Activated CD4-positive, CD25-positive, alpha-beta regulatory T cell treated with anti-CD3 and anti-CD28 coated beads, Interleukin-2, amount 50 U/mL, for 16 hours (primary cell): ENCODE data around the gene LCN2.

Source experiments
- DNase-seq: peaks from one replicate; pipeline ENCODE4 v3.0.0-alpha.2; 2020; ENCODE audit warnings: low read depth, low spot score

Gene LCN2

DNA sequence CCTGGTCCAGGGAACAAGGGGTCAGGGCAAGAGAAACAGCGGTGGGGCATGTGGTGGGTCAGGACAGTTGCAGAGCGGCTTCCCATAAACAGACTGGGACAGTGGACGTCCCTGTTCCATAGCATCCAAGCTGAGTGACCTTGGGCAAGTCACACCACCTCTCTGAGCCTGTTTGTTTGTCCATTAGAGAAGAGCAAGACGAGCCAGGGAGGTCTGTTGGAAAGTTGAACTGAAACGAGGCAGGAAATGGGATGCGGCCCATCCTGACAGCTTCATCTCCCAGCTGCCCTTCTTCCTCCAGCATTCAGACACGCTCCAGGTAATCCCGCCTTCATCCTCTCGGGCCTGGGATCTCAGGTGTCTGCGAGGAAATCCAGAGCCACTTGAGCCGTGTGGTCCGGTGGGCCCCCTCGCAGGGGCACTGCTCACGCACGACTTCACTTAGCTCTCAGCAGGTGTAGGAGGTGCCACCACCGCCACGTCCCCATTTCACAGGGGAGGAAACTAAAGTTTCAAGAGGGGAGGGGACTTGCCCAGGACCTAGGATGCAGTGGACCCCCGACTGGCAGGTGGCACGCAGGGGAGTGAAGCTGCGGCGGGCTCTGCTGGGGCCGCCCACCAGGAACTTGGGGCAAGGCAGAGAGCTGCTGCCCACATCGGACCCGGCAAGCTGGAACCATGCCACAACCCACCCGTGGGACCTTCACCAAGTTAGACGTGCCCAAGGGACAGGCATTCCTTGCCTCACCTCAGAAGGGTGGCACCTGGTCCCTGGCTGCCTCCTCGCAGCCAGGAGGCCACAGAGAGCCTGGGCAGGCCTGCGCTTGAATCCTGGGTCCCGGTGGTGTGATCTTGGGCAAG lies 34.7 kb upstream of the LCN2 start:
- no peak for DNase-seq

DNA sequence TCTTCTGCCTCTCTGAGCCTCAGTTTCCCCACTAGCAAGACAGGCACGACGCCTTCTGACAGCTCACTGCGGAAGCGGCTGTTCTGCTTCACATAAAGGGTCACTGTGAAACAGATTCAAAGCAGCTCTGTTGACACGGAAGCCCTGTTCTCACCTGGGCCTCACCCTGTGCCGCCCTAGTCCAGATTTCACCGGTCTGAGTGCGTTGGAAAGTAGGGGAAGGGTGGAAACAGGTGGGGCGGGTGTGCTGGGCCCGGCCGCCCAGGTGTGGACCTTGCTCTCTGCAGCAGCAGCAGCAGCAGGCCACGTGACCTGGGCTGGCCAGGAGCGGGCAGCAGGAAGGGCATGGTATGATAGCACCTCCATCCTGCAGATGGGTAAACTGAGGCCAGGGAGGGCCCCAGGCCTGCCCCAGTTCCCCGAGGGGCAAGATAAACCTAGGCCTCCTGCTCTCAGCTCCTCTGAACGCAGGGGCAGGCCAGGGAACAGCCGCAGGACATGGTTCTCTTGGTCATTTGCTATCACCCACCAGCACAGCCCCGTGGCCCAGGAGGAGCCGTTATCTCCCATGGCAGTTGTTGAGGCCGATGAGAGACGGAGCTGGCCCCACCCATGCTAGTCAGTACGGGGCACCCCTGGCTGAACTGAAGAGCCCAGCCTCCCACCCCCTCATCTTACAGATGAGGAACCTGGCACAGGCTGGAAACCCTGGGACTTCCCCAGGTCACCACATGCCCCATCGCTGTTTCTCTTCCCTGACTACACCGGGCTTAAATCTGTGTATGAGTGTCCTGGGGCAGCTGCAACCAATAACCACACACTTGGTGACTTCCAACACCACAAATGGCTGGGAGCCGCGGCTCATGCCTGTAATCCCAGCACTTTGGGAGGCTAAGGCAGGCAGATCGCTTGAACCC lies 33.8 kb upstream of the LCN2 start:
- DNase-seq = no peak

DNA sequence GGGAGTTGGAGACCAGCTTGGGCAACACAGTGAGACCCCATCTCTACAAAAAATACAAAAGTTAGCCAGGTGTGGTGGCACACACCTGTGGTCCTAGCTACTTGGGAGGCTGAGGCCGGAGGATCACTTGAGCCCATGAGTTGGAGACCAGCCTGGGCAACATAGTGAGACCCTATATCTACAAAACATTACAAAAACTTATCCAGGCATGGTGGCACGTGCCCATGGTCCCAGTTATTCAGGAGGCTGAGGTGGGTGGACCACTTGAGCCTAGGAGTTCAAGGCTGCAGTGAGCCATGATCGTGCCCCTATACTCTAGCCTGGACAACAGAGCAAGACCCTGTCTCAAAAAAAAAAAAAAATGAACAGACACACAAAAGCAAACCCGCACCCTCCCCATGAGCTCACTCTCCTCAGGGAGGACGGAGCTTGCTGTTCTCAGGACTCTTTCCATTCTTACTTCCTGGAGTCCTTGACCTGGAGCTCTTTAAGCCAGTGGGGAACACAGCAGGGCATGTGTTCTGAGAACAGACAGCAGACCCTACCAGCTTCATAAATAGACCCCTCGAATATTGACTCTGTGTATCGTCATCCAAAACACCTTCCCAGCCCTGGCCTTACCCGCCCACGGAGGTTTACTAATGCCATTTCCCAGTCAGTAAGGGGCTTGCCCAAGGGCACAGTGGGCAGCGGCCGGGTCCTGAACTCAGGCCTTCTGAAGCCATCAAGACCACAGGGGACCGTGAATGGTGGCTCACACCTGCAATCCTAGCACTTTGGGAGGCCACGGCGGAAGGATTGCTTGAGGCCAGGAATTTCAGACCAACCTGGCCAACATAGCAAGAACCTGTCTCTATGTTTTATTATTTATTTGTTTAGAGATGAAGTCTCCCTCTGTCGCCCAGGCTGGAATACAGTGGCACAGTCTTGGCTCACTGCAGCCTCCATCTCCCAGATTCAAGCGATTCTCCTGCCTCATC lies 32.9 kb upstream of the LCN2 start:
- no peak for DNase-seq

DNA sequence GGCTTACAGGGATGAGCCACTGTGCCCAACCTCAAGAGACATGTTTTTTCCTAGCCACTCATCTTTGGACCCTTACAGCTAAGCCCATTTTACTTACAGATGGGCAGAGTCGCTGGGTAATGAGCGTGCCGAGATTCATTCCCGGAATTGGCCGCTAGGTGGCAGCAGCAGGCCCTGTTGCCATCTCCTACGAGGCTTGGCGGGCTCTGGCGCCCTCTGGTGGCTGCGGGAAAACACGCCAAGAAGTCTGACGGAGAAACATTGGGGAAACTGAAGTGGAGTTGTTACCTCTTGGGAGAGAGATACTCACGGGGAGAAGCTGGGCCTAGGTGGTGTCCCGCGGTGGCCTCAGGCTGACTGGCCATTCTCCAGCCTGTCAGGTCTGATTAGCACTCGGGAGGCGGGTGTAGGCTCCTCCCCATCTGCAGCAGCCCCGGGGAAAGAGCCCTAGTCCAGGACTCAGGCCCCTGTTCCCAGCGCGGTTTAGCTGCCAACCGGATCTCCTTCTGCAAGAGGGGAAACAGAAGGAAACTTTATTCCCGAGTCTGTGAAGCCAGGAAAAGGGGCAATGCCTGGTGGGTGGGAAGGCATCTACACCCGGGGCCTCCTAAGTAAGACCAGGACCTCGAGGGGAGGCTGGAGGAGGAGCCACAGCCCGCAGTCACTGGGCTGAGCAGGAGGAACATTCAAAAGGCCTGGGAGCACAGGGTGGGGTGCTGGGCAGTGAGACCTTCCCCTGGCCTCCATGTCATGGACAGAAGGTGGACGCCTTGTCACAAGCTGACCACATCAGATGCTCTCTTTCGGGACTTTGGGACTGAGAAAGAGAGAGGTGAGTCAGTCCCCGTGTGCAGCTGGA lies 31.4 kb upstream of the LCN2 start:
- DNase-seq = peak; percentile 96

DNA sequence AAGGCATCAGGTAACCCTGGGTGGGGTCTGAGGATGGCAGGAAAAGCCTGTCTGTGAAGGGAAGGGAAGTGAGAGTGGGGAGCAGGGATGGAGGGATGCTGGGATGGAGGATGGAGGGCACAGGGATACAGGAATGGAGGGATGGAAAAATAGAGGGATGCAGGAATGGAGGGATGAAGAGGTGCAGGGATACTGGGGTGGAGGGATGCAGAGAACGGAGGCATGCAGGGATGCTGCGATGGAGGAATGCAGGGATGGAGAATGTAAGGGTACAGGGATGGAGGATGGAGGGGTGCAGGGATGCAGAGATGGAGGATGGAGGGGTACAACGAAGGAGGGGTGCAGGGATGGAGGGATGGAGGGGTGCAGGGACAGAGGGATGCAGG lies 30.8 kb upstream of the LCN2 start:
- DNase-seq = no peak

DNA sequence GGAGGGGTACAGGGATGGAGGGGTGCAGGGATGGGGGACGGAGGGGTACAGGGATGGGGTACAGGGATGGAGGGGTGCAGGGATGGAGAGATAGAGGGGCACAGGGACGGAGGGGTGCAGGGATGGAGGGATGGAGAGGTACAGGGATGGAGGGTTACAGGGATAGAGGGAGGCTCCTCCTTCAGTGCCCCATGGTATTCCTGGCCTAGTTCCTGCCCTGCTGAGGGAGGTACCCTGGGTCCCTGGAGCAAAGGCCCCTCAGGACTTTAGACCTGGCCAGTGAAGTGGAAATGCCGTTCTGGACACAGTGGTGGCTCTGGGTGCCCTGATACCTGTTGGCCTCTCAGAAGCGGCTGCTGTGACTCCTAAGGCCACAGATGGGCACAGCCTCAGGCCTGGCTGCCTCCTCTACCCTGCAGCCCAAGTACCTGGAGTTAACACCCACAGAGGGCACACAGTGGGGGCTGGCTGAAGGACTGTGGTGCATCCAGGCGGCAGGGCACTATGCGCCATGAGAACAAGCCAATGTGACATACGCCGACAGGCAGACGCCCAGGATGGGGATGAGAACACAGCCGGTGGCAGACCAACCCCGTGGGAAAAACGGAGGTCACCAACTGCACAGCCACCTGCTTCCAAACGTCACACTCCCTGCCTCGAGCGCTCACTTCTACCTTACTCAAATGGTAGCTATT lies 30.1 kb upstream of the LCN2 start:
- DNase-seq = no peak

DNA sequence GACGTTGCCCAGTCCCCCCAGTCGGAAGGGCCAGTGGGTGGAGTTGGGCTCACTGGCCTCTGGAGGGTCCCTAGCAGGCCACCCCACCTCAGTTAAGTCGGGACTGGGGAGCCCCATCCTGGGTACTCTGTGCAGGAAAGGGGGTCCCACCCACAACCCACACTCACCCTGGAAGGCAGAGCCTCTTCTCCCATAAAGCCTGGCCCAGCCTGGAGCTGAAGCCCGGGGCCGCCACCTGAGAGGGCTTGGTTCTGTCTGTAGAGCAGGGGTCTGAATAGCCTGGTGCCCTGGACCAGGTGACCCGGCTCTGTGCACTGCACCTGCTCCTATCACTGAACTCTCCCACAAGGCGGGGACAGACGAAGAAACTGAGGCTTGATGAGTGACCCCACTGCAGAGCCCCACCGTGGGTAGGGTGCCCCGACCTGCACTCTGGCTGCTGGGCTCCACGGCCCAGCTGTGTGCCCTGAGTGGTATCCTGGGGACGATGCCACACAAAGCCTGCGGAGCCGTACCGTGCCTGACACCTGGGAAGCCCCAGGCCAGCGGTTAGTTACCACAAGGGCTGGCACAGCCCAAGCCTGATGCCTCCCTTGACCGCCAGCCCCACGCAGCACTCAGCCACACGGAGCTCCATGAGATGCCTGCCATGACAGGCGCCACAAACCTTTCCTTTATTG lies 29.1 kb upstream of the LCN2 start:
- no peak for DNase-seq

DNA sequence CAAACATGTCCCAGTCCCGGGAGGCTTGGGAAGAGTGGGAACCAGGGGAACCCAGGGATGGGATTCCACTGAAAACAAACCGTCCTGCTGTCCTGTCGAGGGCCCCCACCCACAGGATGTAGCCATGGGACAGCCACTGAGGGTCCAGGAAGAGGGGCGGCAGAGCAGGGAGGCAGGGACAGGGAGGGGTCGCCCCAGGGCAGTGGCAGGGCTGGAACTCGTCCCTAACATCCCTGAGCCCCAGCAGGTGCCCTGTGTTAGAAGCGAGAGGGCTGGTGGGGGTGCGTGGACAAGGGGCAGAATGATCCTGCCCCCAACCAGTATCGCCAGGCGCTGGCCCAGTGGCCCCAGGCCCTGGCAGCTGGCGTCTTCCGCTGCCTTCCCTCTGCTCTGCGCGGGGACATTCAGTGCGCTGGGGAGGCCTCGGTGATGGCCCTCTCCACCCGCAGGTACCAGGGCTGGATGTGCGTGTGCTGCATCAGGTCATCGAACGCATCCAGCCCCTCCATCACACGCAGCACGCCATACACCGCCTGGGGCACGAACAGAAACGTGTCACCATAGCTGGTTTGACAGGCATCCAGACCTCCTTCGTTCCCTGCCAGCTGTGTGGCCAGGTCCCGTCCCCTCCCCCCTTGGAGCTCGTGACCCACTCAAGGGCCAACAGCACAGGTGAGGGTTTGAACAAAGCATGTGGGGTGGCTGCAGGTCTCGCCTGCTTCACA lies 28.4 kb upstream of the LCN2 start:
- DNase-seq = no peak

DNA sequence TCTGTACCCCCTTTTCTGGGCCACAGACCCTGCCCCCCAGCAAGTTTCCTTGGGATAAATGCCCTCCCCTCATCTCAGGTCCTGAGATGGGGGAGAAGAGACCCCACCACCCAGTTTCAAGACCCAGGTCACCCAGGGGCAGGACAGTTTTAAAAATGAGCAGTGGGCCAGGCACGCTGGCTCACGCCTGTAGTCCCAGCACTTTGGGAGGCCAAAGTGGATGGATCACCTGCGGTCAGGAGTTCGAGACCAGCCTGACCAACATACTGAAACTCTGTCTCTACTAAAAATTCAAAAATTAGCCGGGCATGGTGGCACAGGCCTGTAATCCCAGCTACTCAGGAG lies 27.8 kb upstream of the LCN2 start:
- no peak for DNase-seq

DNA sequence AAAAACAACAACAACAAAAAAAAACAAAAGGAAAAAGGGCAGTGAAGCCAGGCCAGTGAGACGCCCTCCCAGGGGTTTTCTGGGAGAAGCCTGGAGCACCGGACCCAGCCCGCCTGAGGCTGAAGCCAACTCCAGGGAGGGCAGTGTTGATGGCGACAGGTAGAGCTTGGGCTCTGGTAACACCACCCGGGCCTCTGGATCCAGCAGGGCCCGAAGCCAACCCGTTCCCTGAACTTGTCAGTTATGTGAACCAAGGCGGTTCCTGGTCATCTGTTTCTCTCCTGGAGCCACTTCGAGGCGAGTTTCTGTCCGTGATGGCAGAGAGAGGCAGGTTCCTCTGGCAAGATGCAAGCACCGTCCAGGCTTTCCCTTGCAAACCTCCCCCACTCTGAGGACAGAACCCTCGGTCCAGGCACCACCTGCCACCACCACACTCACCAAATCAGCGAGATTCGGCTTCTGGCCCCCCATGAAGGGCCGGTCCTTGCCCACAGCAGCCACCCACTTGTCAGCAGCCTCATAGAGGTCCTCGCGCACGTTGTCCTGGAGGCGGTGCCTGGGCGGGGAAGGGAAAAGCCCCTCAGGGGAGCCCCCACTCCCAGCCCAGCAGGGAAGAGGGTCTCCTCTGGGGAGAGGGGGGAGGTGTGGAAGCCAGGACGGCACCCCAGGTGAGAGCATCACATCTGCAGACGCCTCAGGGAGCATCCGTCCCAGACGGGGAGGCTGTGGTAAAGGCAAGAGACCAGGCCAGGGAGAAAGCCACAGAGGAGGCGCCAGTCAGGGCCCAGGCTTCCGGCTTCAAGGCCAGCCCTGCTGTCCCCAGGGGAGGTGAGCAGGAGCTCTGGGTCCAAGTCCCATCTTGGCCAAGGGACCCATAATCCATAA lies 27.1 kb upstream of the LCN2 start:
- no peak for DNase-seq

DNA sequence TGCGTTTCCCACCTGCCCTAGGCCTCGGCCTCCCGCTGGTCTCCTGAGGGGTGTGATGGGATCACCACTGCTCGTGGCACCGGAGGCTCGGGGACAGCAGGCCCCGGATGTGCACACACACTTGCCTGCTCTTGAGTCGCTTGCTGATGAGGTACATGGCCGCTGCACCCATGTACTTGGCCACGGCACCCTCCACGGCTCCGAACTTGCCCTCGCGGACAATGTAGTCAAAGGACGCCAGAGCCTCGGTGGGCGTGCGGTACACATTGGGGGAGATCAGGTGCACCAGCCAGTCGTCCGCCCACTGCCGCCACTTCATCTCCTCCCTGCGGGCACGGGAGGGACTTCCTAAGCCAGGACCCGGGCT lies 26.5 kb upstream of the LCN2 start:
- no peak for DNase-seq

DNA sequence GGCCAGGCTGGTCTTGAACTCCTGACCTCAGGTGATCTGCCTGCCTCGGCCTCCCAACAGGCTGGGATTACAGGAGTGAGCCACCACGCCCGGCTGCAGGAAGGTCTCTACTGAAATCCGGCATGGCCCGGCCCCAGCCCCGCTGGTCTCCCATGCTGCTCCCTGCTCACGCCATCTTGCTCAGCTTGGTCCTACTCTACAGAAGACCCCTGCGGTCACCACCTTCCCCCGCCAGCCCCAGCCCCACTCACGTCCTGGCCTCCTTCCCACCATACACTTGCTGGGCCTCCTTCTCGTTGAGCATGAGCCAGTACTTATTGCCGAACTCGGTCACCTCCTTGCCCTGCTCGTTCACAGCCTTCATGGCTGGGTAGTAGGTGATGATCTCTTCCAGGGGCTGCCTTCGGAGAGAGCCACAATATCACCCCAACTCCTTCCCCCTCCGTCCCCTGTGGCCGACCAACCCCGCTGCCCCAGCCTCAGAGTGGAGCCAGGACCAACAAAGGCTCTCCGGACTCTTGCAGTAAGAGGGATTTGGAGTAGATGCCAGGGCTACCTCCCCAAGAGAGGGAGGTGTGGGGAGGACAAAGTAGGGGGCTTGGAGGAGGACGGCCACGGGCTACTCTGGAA lies 25.7 kb upstream of the LCN2 start:
- no peak for DNase-seq

DNA sequence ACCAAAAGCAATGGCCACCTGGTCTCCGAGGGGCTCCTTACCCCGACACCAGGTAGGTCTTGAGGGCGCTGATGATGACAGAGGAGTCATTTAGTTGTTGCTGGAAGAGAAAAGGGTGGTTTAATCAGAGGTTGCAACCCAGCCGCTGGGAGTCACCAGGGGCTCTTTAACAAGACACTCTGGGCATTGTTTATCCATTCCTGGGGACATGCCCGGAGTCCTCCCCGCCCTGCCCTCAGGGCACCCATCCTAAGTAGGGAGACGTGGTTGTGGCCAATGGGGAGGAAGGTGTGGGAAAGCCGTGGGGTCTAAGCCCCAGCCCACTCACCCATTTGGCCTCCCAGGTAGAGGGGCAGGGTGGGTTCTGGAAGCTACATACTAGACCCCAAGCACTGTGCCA lies 24.8 kb upstream of the LCN2 start:
- no peak for DNase-seq

DNA sequence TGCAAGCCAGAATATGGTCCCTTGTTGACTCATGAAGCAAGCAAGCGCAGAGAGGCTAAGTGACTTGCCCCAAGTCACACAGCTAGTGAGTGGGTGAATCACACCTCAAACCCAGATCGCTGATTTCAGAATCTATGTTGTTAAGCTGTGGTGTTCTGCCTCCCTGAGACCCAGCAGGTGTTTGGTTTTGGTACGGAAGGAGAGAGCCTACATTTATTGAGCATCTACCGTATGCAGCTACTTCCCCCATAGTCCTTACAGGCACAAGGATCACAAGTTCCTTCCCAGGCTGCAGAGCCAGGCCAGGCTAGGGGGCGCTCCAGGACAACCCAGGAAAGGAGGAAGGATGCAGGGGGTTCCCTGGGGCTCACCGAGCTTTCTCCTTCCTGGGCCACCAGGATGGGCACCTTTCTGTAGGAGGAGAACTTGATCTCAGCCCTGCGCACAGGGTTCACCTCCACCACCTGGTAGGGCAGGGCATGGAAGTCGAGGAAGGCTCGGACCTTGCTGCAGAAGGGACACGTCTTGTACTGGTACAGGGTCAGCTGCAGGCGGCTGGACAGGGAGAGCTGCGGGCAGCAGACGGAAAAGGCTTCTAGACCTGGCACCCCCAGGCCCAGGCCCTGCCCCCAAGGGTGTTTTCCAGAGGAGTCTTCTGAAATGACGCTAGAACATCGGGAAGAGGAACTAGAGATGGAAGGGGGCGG lies 24.2 kb upstream of the LCN2 start:
- DNase-seq = no peak

DNA sequence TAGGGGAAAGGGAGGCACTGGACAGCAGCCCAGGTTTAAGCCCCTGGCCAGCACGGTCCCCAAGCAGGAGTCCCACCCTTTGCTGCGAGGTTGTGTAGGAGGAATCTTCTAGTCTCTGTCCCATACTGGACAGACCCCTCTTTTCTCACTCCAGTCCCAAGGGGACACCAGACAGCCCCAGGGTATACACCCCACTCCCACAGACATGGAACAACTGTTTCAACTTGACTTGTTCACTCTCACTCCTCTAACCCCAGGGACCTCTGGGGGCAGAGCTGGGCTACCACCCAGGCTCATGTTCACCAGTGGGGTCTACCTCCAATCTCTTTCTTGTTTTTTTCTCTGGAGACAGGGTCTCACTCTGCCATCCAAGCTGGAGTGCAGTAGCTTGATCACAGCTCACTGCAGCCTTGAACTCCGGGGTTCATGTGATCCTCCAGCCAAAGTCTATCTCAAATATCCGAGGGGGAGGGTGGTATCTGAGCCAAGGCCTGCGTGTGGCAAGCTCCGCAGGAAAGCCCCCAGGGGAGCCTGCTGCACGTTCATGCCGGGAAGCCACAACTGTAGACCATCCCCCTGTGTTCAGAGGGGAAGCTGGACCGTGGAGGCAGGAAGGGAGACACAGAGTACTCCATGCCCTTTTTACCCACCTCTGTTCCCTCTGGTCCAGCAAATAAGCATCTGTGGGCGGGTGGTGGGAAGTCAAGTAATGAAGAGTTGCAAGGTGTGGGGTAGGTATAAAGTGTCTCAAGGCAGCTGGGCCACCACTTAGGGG lies 23.5 kb upstream of the LCN2 start:
- no peak for DNase-seq

DNA sequence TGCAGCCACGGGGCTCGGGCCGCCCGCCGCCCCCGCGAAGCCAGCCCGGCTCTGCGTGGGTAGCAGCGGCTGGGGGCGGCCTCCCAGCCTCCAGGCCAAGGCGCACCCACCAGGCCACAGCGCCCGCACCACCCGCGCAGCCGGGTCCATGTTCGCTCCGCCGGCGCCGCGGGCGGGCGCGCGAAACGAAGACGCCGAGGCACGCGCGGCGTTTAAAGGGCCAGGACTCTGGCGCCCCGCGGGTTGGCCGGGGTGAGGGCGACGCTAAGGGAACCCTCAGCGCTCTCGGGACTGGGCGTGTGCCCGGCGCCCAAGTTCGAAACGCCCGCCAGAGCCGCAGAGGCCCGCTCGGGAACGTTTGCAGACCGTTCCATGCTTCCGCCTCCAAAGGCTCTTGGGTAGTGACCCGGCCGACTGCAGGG lies 21.7 kb upstream of the LCN2 start, which contains the start of gene PTGES2:
PTGES2 (minus strand) TSS at position 162 of the 422 bp plus-strand sequence; CDS start at position 150, 12 bp downstream.
- peak; percentile 57 for DNase-seq
